GM12891 (cell line): ENCODE data around the gene SLIT1.

Experiments
- PAX5 ChIP-seq: IDR thresholded peaks from 2 replicates; pipeline ENCODE4 v1.6.1; 2011; ENCODE audit warnings: low read length, moderate library complexity, mild to moderate bottlenecking; ENCODE audit not compliant: insufficient read depth, severe bottlenecking
- POLR2A ChIP-seq: IDR thresholded peaks from 2 replicates; pipeline ENCODE4 v1.6.1; 2011; ENCODE audit warnings: low read depth, low read length, control low read depth
- POLR2AphosphoS5 ChIP-seq: IDR thresholded peaks from 2 replicates; pipeline ENCODE4 v1.6.1; 2011; ENCODE audit warnings: low read depth, low read length, control low read depth
- SPI1 ChIP-seq: IDR thresholded peaks from 2 replicates; pipeline ENCODE4 v1.6.1; 2011; ENCODE audit warnings: low read depth, low read length, control low read depth
- TAF1 ChIP-seq: IDR thresholded peaks from 2 replicates; pipeline ENCODE4 v1.6.1; 2011; ENCODE audit warnings: low read depth, low read length, control low read depth

DNA sequence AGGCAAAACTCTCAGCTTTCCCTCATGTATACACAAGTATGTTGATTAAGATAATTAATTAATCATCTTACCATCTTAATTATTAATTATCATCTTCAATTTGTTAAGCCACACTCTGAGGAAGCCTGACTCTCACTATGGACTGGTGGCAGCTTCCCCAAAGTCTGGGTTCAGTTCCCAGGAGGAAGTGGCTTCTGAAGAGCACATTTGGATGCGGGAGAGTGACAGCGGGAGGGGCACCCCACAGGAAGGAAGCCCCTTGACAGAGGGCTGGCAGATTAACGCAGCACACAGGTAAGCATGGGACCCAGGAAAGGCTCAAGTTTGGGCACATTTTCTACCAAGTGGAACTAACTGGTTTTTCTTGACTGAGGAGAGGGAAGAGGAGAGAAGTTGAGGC lies 13.4 kb upstream of the SLIT1 start:
- TF ChIP-seq TAF1 (no peak), POLR2A (no peak), POLR2AphosphoS5 (no peak), PAX5 (no peak), SPI1 (no peak)
